Measurements from ENCODE around the gene AMPD1. TPM values are rescaled to one million over a fixed set of nuclear protein-coding genes. Genes with fewer than 3 reads are reported as not detected.

The AMPD1 gene
- total RNA-seq, 1 experiment from 2014 or later: not detected

GRCh38 chr1:114670083-114671010 is 25.0 kb downstream of the AMPD1 start:
- H3K36me3 Mint-ChIP-seq (ENCODE audit: insufficient read depth, unreplicated experiment): no peaks in the 10 kb centered on the region
- H3K27me3 Mint-ChIP-seq (ENCODE audit: insufficient read depth, unreplicated experiment): peaks cover 3% of the 10 kb centered on the region
- peak overlapping the region; percentile 84 for H3K4me3 Mint-ChIP-seq (ENCODE audit: unreplicated experiment)
- BruUV-seq (replicated peaks): no TSS peak
- intact Hi-C loops (cut with micrococcal nuclease): loop anchor here (1.0 to 5.0 kb wide), 5 partner anchors 60 to 324 kb away; partner anchors contain the start of genes BCAS2 and TRIM33
- no peak for TF ChIP-seq CTCF (IDR thresholded peaks at IDR 0.05; ENCODE audit: unreplicated experiment)
- CTCF ChIA-PET: interaction anchor here (0.5 to 3.1 kb wide), 21 partner anchors 9 to 832 kb away, joined by 3 to 29 read pairs (median 4); partner anchors contain the start of genes AMPD1, BCAS2 and NRAS
- peaks cover 24% of the 10 kb centered on the region for H3K4me1 Mint-ChIP-seq (ENCODE audit: insufficient read depth, unreplicated experiment)
- H3K27ac Mint-ChIP-seq (ENCODE audit: low read depth, unreplicated experiment): peak overlapping the region; percentile 96
- POLR2A ChIA-PET: interaction anchor here (0.6 to 6.6 kb wide), 30 partner anchors 11 to 858 kb away, joined by 3 to 230 read pairs (median 6); partner anchors contain the start of genes AMPD1, AP4B1, BCAS2 and CSDE1
- DNase-seq (ENCODE audit: unreplicated experiment): peak; percentile 95
- H3K9me3 Mint-ChIP-seq (ENCODE audit: unreplicated experiment): no peaks in the 10 kb centered on the region

- Mint-ChIP-seq H3K4me3 (ENCODE audit: unreplicated experiment) (peak within 1 kb of the TSS; percentile 84), H3K4me1 (ENCODE audit: insufficient read depth, unreplicated experiment) (peaks cover 24% of the 10 kb centered on the region), H3K9me3 (ENCODE audit: unreplicated experiment) (no peaks in the 10 kb centered on the region), H3K27ac (ENCODE audit: low read depth, unreplicated experiment) (peak within 1 kb of the TSS; percentile 96), H3K27me3 (ENCODE audit: insufficient read depth, unreplicated experiment) (no peaks in the 10 kb centered on the region), H3K36me3 (ENCODE audit: insufficient read depth, unreplicated experiment) (no peaks in the 10 kb centered on the region)
- no peak for TF ChIP-seq CTCF (IDR thresholded peaks at IDR 0.05; ENCODE audit: unreplicated experiment)
- intact Hi-C loops (cut with micrococcal nuclease): loop anchor here (1.0 to 5.0 kb wide), 4 partner anchors 59 to 257 kb away; partner anchors contain the start of genes BCAS2 and TRIM33
- BruUV-seq (replicated peaks): TSS peak; percentile 68
- ChIA-PET POLR2A (interaction anchor here (0.6 to 6.6 kb wide), 35 partner anchors 10 to 1148 kb away, joined by 3 to 230 read pairs (median 5); partner anchors contain the start of genes AMPD1, AP4B1, BCAS2 and CSDE1), CTCF (interaction anchor here (0.6 to 2.8 kb wide), 8 partner anchors 9 to 324 kb away, joined by 3 to 14 read pairs (median 3); partner anchors contain the start of gene BCAS2)
- no peak for DNase-seq (ENCODE audit: unreplicated experiment)
These were observed 25.7 kb downstream of the AMPD1 start, which contains the start of gene DENND2C for GRCh38 chr1:114669562-114670082. TSS of gene DENND2C (minus strand) at chr1:114670049. CDS start at chr1:114625984, 44,065 bp downstream.

GRCh38 chr1:114668784-114669561 is 26.4 kb downstream of the AMPD1 start:
- Mint-ChIP-seq H3K27ac (ENCODE audit: low read depth, unreplicated experiment) (peak overlapping the region; percentile 96), H3K4me3 (ENCODE audit: unreplicated experiment) (peak overlapping the region; percentile 84), H3K27me3 (ENCODE audit: insufficient read depth, unreplicated experiment) (no peaks in the 10 kb centered on the region), H3K4me1 (ENCODE audit: insufficient read depth, unreplicated experiment) (peaks cover 24% of the 10 kb centered on the region), H3K36me3 (ENCODE audit: insufficient read depth, unreplicated experiment) (no peaks in the 10 kb centered on the region), H3K9me3 (ENCODE audit: unreplicated experiment) (no peaks in the 10 kb centered on the region)
- ChIA-PET POLR2A (interaction anchor here (0.6 to 6.6 kb wide), 39 partner anchors 9 to 1148 kb away, joined by 3 to 230 read pairs (median 5); partner anchors contain the start of genes AMPD1, AP4B1, BCAS2 and CSDE1), CTCF (interaction anchor here (0.7 to 2.8 kb wide), 8 partner anchors 8 to 323 kb away, joined by 3 to 14 read pairs (median 3); partner anchors contain the start of gene BCAS2)
- TF ChIP-seq CTCF (IDR thresholded peaks at IDR 0.05; ENCODE audit: unreplicated experiment): no peak
- no TSS peak for BruUV-seq (replicated peaks)
- DNase-seq (ENCODE audit: unreplicated experiment): peak; percentile 63
- intact Hi-C loops (cut with micrococcal nuclease): no loop called here
